ENCODE measurements around the gene SLC51A.

The SLC51A gene

DNA sequence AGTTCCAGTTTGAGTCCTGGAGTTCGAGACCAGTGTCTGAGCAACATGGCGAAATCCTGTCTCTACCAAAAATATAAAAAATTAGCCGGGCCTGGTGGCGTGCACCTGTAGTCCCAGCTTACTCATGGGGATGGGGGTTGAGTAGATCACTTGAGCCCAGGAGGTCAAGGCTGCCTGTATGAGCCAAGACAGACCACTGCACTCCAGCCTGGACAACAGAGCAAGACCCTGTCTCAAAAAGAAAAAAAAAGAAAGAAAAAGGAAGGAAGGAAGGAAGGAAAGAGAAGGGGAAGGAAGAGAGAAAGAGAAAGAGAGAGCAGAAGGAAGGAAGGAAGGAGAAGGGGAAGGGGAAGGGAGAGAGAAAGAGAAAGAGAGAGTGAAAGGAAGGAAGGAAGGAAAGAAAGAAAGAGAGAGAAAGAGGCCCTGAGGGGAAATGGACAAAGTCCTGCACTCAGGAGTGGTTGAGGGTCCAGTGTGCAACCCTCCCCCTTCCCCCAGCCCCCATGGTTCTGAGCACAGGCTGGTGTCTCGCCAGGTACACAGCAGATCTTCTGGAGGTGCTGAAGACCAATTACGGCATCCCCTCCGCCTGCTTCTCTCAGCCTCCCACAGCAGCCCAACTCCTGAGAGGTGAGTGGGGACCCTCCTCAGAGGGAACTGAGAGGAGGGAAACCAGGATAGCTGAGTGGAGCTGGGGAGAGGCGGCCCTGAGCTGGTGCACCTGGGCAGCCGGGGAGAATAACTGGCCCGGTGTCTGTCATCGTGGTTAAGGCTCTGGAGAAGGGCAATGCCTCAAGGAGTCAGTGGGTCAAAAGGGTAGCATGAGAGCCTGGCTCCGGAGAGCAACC lies 1.2 kb downstream of the SLC51A start:
- no peak for DNase-seq

DNA sequence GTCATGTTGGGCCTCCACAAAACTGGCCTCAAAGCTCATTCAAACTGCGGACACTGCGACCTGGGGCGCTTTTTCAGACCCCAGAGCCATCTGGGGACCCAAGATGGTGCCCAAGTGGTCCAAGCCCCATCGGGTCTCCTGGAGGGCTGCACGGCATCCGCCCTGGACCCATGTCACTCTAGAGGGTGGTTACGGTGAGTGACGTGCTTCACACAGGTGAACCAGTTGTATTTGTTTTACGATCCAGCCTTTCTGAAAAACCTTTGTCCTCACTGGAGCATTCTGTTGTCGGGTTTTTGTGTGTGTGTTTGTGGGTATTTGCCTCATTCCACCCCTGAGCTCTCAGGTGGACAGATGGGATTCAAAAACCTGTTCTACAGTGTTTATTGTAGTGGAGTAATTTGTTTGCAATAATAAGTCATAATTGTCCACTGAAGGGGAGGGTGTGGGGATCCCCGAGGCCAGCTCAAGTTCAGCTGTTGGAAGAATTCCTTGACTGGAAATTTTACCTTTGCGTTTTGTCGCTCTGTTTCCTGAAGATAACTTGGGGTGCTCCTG lies 1.9 kb downstream of the SLC51A start:
- DNase-seq = no peak

DNA sequence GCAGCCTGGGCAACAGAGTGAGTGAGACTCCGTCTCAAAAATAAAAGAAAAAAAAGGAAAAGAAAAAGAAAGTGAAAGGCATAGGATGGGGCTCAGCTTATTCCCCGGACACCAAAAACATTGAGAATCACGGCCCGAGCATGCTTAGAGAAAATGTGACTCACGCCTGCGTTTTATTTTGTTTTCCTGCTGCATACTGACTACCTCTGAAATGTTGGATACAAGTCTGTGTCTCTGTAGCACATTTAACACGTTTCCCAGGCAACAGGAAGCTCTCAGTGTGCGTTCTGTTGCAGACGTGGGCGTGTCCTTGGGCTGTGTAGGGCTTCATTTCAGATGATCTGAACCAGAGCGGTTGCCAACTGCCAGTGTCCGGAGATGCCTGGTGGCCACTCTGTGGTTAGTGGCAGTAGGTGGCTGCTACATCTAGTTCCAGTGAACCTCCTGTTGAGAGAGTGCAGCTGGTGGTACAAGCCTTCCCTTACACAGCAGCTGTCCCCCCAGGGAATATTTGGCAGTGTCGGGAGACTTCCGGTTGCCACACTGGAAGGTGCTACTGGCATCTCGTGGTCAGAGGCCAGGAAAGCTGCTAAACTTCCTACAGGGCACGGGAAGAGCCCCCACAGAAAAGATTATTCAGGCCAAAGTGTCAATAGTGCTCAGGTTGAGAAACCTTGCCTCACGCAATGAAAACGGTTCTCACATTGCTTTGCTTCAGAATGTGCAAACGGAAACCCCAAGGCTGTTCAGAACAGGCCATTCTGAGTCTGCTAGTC lies 3.0 kb downstream of the SLC51A start:
- DNase-seq = peak; percentile 53

DNA sequence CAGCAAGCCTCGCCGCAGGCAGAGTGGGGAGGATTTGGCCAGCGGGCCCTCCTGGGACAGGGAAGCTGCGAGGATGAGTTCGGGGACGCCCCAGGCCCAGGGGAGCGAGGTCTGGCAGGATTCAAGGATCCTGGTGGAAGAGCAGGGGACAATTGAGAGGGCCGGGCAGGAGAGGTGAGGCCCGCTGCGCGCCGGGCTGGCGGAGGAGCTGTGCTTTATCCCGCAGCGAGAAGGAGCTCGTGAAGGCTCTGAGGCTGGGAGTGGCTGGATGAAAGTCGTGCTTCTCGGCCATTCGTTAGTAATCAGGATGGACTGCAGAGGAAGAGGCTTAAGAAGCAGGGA lies 3.6 kb downstream of the SLC51A start:
- no peak for DNase-seq

DNA sequence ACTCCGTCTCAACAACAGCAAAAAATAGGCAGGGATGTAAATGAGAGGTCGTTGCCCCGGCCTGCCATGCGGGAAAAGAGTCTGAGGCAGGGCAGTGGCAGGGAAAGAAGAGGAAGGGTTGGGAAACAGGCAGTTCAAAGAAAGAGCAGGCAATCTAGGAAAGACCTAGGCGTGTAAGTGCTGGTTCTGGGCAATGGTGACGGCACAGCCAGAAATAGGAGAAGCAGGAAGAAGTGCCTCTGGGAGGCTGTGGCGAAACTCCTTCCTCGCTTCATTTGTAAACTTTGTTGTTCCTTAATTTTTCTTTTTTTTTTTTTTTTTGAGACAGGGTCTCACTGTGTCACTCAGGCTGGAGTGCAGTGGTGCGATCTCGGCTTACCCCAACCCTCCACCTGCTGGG lies 4.3 kb downstream of the SLC51A start:
- DNase-seq = no peak

DNA sequence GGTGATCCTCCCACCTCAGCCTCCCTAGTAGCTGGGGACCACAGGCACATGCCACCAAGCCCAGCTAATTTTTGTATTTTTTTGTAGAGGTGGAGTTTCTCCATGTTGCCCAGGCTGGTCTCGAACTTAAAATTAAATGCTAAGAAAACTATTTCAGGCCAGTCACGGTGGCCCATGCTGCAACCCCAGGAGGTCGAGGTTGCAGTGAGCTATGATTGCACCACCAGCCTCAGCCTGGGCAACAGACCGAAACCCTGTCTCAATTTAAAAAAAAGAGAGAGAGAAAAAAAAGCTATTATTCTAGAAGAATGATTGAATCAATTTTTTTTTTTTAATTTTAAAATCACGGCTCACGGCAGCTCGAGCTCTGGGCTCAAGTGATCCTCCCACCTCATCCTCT lies 4.7 kb downstream of the SLC51A start:
- DNase-seq = no peak

DNA sequence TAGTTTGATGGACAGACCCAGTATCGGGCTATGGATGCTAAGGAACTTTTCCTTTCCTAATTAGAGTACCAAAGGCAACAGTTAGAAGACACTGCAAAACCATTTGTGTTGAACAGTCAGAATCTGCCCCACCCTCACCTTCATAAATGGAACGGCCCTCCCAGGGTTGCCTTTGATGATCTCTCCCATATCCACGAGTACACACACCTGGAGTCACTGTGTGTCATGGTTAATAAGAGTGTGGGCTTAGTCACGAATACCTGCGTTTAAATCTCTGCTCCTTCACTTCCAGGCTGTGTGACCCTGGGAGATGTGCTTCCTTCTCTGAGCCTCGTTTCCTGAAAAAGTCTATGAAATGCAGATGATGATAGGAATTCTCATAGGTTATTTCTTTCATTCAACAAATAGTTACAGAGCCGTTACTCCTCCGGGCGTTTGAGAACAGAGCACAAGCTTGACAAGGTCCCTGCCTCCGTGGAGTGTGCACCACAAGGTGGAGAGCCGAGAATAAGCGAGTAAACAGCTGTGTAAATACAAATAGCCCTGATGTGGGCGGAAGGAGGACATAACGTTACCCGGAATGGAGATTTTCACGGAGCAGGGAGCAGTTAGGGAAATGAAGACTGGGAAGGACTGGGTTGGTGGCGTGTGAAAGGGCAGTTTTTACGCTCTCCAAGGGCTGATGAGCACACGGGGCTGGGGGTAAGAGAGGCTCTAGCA lies 6.7 kb downstream of the SLC51A start:
- no peak for DNase-seq

DNA sequence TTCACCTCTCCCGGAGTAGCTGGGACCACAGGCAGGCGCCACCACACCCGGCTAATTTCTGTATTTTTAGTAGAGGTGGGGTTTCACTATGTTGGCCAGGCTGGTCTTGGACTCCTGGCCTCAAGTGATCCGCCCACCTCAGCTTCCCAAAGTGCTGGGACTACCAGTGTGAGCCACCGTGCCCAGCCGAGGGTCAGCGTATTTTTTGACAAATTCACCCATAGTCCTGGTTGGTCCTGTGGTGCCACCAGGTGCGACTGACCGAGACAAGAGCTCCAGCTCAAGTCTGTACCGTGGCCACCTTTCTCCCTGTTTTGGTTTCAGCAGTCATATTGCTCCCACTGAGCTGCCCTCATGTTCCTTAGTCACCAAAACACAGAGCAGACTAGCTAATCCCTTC lies 8.8 kb downstream of the SLC51A start:
- no peak for DNase-seq

DNA sequence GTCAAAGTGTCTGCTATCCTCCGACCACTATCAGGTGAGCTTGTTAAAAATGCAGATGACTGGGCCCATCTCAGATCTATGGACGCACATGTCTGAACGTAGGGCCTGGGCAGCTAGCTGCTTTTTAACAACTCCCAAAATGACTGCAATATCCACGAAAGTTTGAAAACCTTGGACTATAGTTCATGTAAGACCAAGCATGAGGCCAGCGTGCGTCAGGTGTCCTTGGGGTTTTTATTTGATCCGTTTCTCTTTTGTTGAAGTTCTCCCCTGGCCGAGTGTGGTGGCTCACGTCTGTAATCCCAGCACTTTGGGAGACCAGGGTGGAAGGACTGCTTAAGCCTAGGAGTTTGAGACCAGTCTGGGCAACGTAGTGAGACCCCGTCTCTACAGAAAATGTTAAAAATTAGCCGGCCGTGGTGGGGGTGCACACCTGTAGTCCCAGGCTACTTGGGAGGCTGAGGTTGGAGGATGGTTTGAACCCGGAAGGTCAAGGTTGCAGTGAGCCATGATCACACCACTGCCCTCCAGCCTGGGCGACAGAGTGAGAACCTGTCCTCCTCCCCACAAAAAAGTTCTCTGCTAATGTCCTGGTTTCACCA lies 9.5 kb downstream of the SLC51A start:
- DNase-seq = no peak

DNA sequence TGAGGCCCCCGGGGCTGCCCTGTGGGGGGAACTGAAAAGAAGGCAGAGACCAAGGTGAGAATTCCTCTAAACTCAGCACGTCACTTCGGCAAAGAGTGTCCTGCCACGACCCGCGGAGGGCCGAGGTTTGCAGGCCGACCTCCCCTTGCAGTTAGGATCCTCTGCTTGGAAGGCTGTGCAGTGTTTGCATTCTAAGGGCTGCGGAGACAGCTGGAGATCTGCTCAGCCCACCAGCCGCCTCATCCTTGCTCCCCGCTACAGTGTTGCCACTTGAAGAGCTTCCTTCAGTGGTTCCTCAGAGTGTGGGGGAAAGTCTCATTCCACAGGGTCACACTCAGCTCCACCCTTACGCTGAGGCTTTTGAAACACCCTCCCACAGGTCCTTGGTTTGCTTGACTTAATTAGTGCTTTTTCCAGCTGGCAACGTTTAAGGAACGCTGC lies 10.8 kb downstream of the SLC51A start:
- DNase-seq = no peak

DNA sequence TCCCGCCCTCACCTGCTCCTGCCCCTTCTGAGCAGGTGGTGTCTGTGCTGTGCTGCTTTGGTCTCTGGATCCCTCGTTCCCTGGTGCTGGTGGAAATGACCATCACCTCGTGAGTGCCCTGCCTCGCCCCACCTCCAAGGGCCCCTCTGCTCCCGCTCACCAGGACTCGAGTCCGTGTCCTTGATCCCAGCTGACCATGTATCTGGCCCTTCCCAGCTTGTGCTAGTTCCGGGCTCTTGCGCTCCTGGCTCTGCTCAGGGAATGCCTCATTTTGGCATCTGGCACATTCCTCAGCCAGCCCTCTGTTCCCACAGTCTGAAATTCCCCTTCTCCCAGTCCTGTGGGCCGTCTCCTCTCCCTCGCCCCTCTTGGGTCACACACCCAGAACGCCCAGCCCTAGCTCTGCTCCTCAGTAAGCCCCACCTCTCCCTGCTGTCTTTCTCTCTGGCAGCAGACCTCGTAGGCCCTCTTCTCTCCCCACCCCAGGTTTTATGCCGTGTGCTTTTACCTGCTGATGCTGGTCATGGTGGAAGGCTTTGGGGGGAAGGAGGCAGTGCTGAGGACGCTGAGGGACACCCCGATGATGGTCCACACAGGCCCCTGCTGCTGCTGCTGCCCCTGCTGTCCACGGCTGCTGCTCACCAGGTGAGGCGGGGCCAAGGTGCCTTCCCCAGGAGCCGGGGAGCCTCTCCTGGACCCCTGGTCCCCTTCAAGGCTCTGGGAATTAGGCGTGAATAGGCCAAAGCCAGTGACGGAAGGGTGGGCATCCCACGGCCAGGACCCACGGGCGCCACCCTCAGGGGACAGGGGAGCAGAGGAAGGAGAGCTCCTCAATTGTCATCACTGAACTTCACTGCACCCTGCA lies 11.5 kb downstream of the SLC51A start:
- no peak for DNase-seq

DNA sequence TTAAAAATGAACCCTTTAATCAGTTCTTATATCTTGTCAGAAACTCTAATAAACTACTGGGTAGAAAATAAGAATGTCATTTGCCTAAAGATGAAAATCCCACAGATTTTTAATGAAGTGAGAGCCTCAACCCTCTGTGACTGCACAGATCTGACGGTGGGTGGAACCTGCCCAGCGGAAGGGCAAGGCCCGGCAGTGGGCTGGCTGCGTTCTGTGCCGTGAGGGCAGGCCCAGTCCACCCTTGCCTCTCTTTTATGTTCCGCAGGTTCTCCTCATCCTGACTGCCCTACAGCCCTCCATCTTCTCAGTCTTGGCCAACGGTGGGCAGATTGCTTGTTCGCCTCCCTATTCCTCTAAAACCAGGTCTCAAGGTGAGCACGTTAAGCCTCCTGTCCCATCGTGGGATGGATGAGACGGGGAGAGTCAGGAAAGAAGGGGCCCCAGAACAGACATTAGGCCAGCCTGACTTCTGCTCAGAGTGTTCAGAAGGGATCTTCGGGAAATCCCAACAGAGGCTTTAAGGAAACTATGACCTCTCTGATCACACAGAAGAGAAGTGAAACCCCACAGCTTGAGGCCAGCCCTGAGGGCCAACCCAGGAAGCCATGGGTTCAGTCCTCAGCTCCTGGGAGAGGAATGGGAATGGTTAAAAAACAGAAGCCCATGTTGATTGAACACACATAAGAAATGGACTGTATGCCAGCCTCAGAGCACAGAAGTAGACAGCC lies 16.0 kb downstream of the SLC51A start:
- DNase-seq = no peak

DNA sequence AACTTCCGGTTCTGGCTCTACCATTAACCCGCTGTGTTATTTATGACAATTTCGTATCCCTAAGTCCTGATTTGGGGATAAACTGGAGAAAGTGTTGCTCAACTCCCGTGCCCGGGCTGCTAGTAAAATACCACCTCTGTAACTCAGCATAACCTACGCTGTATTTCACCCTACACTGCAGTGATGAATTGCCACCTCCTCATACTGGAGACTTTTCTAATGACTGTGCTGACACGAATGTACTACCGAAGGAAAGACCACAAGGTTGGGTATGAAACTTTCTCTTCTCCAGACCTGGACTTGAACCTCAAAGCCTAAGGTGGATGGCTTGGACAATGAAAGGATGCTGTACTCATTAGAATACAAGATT lies 16.5 kb downstream of the SLC51A start:
- no peak for DNase-seq

DNA sequence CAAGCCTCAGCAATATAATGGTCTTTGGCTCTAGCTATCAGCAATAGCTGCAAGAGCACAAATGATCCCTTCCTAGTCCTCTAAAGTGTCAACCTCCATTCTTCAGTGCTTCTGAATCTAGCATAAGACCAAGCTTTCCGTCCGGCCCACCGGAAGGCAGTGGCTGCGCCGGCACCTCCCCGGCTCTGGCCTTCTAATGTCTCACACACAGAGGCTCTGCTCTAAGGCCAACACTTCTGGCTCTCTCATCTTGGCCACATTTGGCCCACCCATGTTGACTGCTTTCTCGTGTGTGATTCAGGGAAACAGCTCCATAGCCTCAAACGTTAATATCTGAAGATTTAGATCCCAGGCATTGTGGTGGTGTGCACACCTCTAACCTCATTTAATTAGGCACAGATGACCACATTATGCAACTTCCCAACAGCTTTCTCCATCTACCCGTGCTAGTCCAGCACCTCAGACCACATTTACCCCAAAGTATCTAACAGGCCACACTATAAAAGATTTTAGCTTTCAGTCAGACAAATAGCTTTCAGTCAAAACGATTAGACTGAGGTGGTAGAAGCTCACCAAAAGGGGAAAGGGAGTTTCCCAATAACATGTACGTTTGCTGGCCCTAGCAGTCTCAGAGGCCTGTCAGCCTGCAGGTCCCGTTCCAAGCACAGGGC lies 19.3 kb downstream of the SLC51A start:
- DNase-seq = no peak

DNA sequence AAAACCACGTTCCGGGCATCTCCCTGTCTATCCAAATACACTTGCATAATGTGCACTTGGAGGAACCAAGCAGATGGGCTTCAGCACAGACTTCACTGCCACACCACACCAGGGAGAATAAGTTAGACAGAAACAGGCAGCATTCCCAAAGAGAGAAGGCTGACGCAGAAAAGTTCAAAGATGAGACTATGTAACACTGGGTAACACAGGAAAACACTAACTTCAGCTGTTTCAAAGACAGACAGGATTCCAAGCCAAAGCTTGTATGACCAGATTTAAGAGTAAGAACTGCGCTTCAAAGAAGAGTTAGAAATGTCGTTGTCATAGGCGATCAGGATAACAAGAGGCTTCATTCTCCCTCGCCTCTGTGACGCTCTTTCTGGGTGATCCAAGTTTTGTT lies 19.9 kb downstream of the SLC51A start:
- DNase-seq = no peak

DNA sequence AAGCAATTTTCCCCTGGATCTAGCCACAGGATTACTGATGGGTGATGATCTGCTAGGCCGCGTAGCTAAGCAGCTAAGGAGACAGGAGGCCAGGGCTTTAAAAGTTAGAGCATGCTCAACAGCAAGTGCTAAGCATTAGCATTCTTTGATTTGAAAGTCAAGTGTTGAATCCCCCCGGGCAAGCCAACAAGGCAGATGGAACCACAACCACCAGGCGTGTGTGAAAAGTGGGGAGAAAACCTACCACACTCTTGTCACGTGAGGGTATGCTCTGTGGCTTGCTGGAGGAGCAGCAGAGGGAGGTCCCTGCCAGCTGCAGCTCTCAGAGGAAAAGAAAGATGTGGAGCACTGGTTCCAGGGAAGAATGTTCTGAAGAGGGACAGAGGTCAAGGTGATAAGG lies 20.9 kb downstream of the SLC51A start:
- no peak for DNase-seq

DNA sequence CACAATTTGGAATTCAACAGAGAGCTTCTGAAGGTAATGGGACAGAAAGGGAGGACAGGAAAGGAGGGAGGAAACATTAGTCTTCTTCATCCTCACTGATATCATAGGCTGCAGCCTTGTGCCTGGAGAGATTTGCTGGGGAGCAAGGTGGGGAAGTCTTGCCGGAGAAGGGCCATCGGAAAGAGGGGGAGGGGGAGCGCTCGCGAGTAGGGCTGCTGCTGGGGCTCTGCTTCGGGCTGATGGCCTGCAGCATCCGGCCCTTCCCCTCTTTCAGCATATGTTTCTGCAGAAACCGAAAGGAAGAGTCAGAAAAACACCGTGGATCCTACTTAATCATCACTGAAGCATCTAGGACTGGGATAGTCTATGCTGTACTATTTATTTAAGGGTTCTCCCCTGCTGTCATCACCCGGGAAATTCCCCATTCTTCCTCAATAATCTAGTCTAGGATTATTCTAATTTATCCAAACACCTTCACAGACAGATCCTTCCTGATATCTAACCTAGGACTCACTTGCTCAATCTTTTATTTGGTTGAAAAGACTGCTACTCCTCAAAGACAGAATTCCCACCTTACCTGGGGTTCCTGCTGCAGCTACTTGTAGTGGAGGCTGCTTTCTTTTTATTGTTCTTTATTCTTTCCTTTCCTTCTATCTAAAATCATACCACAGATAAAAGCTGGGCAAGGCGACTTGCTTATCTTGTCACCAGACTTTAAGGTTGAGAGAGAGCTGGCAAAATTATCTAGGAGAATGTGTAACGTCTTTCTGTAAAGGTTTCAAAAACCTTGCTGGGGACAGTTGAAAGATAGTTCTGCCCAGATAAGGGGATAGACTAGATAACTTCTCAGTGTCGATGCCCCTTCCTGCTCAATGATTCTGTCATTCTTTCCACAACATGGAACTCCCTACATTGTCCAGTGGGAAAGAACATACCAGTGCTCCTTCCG lies 22.6 kb downstream of the SLC51A start:
- no peak for DNase-seq

DNA sequence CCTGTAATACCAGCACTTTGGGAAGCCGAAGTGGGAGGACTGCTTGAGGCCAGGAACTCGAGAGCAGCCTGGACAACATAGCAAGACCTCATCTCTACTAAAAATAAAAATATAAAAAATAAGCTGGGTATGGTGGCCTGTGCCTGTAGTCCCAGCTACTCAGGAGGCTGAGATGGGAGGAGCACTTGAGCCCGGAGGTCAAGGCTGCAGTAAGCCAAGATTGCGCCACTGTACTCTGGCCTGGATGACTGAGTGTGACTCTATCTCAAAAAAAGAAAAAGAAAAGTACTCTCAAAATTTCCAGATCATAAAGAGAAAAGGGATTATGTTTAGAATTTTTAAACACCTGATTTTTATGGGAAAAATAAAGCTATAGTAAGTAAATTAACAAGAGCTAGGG lies 24.1 kb downstream of the SLC51A start:
- no peak for DNase-seq

DNA sequence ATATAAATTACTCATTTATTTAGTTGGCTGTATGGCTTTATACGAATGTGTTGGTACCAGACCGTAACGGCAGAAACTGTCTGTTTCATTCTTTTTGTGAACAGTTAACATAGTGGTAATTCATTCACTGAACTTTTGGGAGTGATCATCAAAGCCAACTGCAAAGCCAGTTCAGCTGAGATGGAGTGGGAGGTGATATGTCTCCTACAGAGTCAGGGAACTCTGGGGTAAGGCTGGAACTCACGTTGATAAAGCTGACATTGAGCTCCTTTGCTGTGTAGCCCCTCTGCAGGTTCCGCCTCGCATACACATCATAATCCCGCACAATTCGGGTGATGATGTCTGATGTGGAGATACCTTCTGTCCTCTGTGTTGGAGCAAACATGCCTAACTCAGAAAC lies 25.4 kb downstream of the SLC51A start:
- no peak for DNase-seq

Data from effector CD4-positive, alpha-beta T cell (primary cell).